Measurements from ENCODE around the gene DCBLD1.

The DCBLD1 gene

GRCh38 chr6:117533775-117534174, 51.3 kb downstream of the DCBLD1 start:
- DNase-seq = no peak

GRCh38 chr6:117534974-117535373, 52.5 kb downstream of the DCBLD1 start:
- DNase-seq = no peak

DNA sequence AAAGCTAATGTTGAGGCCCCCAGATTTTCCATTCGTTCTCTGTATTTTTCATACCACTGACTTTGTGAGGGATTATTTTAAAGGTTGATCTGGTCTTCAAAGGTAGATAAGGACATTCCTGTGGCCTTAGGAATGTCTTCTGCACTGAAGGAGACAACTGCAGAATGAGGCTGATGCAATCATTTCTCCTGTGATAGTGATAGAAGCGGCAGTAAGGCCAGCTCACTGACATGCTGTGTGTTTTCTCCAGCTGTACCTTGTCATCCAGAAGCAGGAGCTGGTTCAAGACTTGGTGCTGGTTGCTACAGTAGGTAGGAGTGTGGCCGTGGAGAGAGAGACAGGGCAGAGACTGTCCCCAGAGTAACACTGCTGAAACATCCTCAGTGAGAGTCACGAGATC, 53.8 kb downstream of the DCBLD1 start:
- no peak for DNase-seq

DNA sequence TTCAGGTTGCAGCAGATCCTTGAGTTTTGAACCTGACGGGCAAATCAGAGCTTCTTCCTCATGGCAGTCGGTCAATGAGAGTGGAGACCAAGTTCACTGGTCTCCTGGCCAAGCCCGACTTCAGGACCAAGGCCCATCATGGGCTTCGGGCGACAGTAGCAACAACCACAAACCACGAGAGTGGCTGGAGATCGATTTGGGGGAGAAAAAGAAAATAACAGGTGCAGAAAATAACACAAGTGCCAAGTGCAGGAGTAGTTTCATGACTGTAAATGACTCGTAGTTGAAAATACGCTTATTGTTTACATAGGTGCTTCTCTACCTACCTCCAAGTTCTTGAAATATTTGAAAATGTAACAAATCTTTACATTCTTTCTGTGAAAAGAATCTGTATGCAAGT, 56.1 kb downstream of the DCBLD1 start:
- no peak for DNase-seq

DNA sequence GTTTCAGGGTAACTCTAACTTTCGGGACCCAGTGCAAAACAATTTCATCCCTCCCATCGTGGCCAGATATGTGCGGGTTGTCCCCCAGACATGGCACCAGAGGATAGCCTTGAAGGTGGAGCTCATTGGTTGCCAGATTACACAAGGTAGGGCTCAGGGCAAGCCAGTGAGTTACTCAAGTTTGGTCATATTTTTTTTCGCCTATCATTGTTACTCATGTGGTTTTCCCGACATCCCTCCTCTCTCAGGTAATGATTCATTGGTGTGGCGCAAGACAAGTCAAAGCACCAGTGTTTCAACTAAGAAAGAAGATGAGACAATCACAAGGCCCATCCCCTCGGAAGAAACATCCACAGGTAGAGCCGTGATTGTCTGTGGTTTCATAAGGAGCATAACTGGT, 58.2 kb downstream of the DCBLD1 start:
- no peak for DNase-seq

DNA sequence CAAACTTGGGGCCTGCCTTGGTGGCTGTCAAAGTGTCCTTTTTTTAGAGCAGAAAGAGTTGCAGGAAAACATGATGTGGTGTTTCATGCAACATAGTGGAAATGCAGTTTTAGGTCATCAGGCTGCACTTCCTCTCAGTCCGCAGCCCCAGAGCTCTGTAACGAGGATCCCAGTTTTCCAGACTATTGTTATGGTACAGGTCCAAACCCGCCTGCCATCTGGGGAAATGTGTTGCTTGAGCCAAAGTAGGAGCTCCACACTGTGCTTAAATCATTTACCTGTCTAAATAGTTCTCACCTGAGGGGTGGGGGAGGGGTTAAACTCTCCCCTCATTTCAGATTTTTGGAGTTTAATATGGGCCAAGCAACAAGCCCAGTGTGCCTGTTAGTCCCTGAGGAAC, 60.0 kb downstream of the DCBLD1 start:
- no peak for DNase-seq

GRCh38 chr6:117544716-117545115, 62.2 kb downstream of the DCBLD1 start:
- no peak for DNase-seq

DNA sequence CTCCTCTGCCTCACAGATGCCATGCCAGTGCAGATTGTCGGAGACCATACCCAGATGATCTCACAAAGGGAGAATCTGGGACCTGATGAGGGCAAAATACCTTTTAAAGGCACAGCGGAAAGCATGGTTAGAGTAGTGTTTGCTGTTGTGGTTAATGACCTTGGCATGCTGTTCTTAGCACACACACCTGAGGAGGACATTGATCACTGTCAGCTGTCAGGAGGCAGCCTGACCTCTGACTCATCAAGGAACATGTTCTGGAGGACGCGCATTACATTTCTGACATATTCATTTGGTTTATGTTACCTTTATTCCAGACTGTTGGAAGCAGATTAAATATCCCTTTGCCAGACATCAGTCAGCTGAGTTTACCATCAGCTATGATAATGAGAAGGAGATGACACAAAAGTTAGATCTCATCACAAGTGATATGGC, 62.7 kb downstream of the DCBLD1 start:
- no peak for DNase-seq

DNA sequence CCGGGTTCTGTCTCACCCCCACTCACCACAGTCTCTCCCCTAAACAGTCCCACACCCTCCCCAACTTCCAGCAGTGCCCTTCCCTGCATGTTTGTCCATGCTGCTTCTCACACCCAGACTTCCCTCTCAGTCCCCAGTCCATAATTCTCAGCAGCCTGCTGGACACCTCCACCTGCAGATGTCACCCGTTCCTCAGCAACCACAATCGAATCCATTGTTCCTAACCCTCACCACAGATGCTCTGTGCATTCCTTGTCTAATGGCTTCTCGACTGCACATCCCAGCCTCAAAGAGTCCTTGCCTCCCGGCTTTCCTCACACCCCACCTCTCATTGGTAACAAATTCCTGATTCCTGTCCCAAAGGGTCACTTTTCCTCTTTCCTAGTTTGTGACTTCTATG, 64.2 kb downstream of the DCBLD1 start:
- peak; percentile 8 for DNase-seq

GRCh38 chr6:117547688-117548621, 65.5 kb downstream of the DCBLD1 start:
- DNase-seq = no peak

GRCh38 chr6:117548797-117549301, 66.4 kb downstream of the DCBLD1 start:
- no peak for DNase-seq

DNA sequence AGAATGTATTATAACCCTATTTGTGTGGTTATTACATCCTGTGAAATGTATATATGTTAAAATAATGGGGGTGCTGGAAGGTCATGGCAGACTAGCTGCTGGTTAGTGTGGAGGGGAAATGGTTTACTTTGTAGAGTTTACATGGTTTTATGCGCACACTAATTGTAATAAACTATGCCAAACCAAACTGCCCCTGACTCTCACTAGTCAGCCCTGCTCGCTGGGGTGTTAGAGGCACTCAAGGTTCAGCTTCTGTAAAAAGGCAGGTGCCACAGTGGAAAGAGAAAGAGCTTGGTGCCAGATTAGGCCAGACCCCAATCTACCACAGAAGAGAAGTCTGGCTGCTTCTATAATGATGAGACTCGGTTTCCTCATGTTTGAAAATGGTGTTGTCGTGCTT, 67.1 kb downstream of the DCBLD1 start:
- no peak for DNase-seq

DNA sequence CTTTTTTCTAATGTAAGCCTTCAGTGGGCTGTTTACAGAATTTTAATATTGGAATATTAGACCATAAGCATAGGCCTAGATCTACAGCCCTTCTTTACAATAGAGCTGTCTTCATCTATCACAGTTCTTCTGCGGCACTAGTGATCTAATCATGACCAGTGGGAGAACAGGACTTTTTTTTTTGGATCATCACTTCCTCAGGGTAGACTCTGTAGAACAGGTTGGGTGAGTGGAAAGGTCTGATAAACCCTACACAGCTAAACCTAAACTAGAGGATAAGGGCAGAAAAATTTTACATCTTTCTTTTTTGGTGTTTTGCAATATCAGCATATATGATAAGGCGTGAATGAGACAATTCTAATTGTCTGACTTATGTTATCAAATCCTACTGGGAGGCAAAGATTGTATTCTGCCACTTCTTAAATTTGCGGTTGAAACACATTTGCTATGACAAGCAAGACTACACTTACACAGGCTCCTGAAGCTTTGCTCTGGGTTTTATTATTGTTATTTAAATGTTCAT, 67.7 kb downstream of the DCBLD1 start:
- no peak for DNase-seq

GRCh38 chr6:117550618-117551242, 68.3 kb downstream of the DCBLD1 start:
- DNase-seq = no peak

DNA sequence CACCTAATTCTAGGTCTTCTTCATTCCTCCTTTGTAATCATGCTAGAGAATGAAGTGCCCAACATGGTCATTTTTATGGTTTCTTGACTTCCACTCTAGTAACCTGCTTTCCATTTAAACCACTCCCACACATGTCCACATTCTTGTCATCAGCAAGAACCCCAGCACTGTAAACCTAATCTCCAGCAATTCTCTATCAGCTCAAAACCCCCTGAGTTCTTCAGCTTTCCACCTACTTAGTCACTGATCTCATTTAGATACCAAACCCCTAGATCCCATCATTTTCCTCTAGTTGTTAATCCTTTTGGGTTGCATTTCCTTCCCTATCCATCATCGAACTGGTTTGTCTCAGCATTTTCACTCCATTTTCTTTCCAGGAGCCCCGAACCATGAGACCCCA, 70.1 kb downstream of the DCBLD1 start:
- DNase-seq = no peak

GRCh38 chr6:117553142-117553541, 70.7 kb downstream of the DCBLD1 start:
- DNase-seq = no peak

DNA sequence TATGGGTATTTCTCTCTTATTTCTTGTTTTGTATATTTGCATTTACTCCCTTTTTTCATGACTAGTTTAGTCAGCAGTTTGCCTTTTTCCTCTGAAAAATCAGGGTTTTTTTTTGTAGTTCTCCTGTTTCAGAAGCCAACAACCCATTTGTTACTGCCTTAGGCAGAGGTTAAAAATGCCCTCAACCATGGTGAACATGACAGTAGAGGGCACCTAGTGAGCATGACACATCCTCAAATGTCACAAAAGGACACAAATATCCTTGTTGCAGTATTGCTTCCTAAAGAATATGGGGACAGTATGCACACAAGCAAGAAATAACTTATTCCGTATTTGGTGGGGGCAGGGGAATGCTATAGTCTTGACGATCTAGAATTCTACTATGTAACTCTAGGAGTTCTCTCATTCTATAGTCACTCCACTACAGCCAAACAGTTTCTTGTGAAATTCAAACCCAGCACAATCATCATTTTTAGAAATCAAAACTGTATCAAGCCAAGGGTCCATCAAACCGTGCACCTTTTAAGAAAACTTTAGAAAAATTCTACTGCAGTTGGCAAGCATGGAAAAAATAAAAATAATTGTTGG, 72.9 kb downstream of the DCBLD1 start:
- DNase-seq = no peak

DNA sequence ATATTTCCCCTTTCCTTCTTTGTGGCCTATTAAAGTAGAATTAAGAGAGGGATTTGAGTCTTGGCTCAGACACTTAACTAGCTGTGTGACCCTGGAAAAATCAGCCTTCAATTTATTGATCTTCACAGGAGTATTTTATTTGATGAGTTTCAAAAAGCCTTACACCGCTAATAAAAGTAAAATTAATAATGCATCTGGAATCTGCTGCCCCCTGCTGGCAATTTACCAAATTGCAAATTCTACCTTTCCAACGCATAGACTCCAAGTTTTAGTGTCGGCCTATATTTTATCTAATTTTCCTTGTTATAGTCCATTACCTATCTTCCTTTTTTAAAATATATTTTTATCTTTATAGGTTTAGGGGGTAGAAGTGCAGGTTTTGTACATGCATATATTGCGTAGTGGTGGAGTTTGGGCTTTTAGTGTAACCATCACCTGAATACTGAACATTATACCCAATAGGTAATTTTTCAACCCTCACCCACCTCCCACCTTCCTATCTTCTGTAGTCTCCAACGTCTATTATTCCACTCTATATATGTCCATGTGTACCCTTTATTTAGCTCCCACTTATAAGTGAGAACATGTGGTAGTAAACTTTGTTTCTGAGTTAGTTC, 73.5 kb downstream of the DCBLD1 start:
- DNase-seq = peak; percentile 7

- no peak for DNase-seq
These were observed 75.5 kb downstream of the DCBLD1 start for GRCh38 chr6:117557951-117558350.

- no peak for DNase-seq
These were observed 76.3 kb downstream of the DCBLD1 start for GRCh38 chr6:117558818-117559217.

GRCh38 chr6:117559299-117559698, 76.8 kb downstream of the DCBLD1 start:
- DNase-seq = no peak

DNA sequence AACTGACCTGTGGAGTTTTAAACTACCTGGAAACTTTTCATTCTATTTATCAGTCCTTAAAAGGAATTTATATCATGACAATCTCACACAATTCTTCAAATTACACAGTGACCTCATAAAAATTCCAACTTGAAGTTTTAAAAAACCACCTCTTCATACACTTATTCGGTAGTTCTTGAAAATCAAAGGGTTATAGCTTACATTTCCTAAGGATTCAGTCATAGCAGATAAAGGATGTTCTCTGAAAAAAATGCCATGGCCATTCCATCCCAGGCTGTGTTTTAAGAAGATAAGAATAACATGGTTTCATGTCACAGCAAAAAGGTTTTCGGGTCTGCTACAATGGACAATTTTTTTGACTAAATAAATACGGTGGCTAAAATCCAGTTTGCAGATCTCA, 78.7 kb downstream of the DCBLD1 start:
- DNase-seq = no peak

DNA sequence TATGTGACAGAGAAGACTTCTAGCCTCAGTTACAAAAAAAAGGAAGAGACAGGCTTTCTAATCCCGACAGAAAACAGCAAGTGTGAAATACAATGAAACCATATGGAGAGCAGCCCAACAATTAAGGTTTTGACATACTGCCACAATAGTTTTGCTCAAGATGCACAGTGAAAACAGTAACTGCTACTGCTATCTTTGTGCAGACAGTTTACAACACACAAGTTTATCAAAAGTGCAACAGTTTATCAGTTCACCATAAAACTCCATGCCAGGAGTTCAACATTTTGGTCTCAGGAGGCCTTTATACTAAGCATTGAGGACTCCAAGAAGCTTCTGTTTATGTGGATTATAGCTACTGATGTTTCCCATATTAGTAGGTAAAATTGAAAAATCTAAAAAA, 82.2 kb downstream of the DCBLD1 start:
- no peak for DNase-seq
